GM12878 (cell line): ENCODE data around the gene EDC4. TPM values are rescaled to one million over a fixed set of nuclear protein-coding genes. Genes with fewer than 3 reads are reported as not detected.

Experiments
- ATAC-seq: fragments of 200-7000 bp; cut with Tn5 transposase; 3 replicates; pipeline ENCODE4 v1.9.1; 2020; ENCODE audit warnings: mild to moderate bottlenecking, moderate library complexity
- BruUV-seq: library from RNA; stranded (reverse); fragments of 400-500 nt; replicated peaks from 2 replicates; lab custom pipeline; 2021; lab: Mats Ljungman, UMichigan
- CTCF ChIA-PET: fragments of 300-600 bp; sonication (Branson Sonifier 250); formaldehyde crosslinking; extraction: SDS; loops from one replicate; lab custom pipeline; 2021; ENCODE audit warnings: inconsistent platforms; lab: Yijun Ruan, JAX
- POLR2A ChIA-PET: fragments of 350-600 bp; formaldehyde crosslinking; extraction: SDS; loops from one replicate; lab custom pipeline; 2021; ENCODE audit warnings: inconsistent platforms; lab: Charles Lee
- RAD21 ChIA-PET: fragments of 300-600 bp; sonication (Branson Sonifier 250); formaldehyde crosslinking; loops from one replicate; lab custom pipeline; 2023; ENCODE audit warnings: antibody characterized with exemption; ENCODE audit not compliant: unreplicated experiment; lab: Charles Lee
- SMC1A ChIA-PET: fragments of 300-600 bp; sonication (Branson Sonifier 250); formaldehyde crosslinking; loops from one replicate; lab custom pipeline; 2023; ENCODE audit not compliant: unreplicated experiment, uncharacterized antibody; lab: Charles Lee
- DNase-seq: peaks from one replicate; pipeline ENCODE4 v3.0.0-alpha.2; 2011; ENCODE audit warnings: low read depth, low spot score
- FAIRE-seq: peaks from 3 replicates; lab custom pipeline; 2011; peaks lifted over from hg19 to GRCh38; lab: Jason Lieb, UNC
- H2AFZ ChIP-seq: 2 replicates; pipeline ENCODE4 v1.6.0; 2011; ENCODE audit warnings: low read depth, low read length, control low read depth; ENCODE audit not compliant: control insufficient read depth
- H3K27ac ChIP-seq: 2 replicates; pipeline ENCODE4 v1.5.1; 2011; ENCODE audit warnings: control low read depth; ENCODE audit not compliant: control insufficient read depth, insufficient read depth
- H3K27me3 ChIP-seq, 2 experiments: replicated peaks in 1 of 2; 2 replicates each; pipeline versions ENCODE4 v1.6.0 to v1.6.1; 2011; ENCODE audit warnings: low read length in 1 of 2; ENCODE audit not compliant: control insufficient read depth in 2 of 2, insufficient read depth in 2 of 2
- H3K36me3 ChIP-seq, 2 experiments: 2 replicates each; pipeline ENCODE4 v1.5.1; 2011; ENCODE audit warnings: low read length in 1 of 2; ENCODE audit not compliant: control insufficient read depth in 2 of 2, insufficient read depth in 2 of 2
- H3K4me1 ChIP-seq: 2 replicates; pipeline ENCODE4 v1.6.1; 2011; ENCODE audit warnings: mild to moderate bottlenecking, low read length, moderate library complexity, mixed read lengths; ENCODE audit not compliant: control insufficient read depth, insufficient read depth
- H3K4me2 ChIP-seq: 2 replicates; pipeline ENCODE4 v1.6.0; 2011; ENCODE audit warnings: control low read depth; ENCODE audit not compliant: control insufficient read depth, insufficient read depth
- H3K4me3 ChIP-seq: fragments of 200-600 bp; sonication (generic); 2 replicates; pipeline ENCODE4 v1.5.1; 2016
- H3K79me2 ChIP-seq: 2 replicates; pipeline ENCODE4 v1.6.0; 2011; ENCODE audit warnings: low read length; ENCODE audit not compliant: control insufficient read depth, insufficient read depth
- H3K9ac ChIP-seq: 2 replicates; pipeline ENCODE4 v1.8.0; 2011; ENCODE audit warnings: low read length, control low read depth, mixed read lengths; ENCODE audit not compliant: control insufficient read depth, insufficient read depth
- H3K9me3 ChIP-seq: replicated peaks from 3 replicates; pipeline ENCODE4 v1.5.1; 2011; ENCODE audit warnings: mild to moderate bottlenecking, low read length; ENCODE audit not compliant: control insufficient read depth, insufficient read depth
- H4K20me1 ChIP-seq: 2 replicates; pipeline ENCODE4 v1.6.0; 2011; ENCODE audit not compliant: control insufficient read depth, insufficient read depth
- CBFB ChIP-seq: IDR thresholded peaks from 2 replicates; pipeline ENCODE4 v1.6.1; 2016; ENCODE audit warnings: antibody characterized with exemption, low read depth
- CUX1 ChIP-seq: IDR thresholded peaks from 2 replicates; pipeline ENCODE4 v1.6.1; 2012; ENCODE audit warnings: improper control_type of control experiment, low read depth, low read length; ENCODE audit not compliant: insufficient replicate concordance
- HCFC1 ChIP-seq: fragments of 150-350 bp; IDR thresholded peaks from 2 replicates; pipeline ENCODE4 v1.6.1; 2014; ENCODE audit warnings: low read length
- NBN ChIP-seq: fragments of 450-650 bp; IDR thresholded peaks from 2 replicates; pipeline ENCODE4 v1.6.1; 2016
- NR2C1 ChIP-seq: fragments of 450-650 bp; IDR thresholded peaks from 2 replicates; pipeline ENCODE4 v1.6.1; 2017; ENCODE audit warnings: antibody characterized with exemption, mild to moderate bottlenecking, moderate library complexity
- PAX5 ChIP-seq: IDR thresholded peaks from 2 replicates; pipeline ENCODE4 v1.6.1; 2011; ENCODE audit warnings: low read depth, low read length, borderline replicate concordance
- RAD21 ChIP-seq: IDR thresholded peaks from 2 replicates; pipeline ENCODE4 v1.6.1; 2011; ENCODE audit warnings: mild to moderate bottlenecking, low read depth, low read length, moderate library complexity; ENCODE audit not compliant: insufficient read depth
- WGBS: methylation state at CpG from one replicate; pipeline ENCODE4 v1.1.6; 2016; ENCODE audit warnings: low lambda C conversion rate; ENCODE audit not compliant: insufficient replicate concordance, insufficient coverage; ENCODE audit errors: missing lambda C conversion rate; 5-methylcytosine and 5-hydroxymethylcytosine counted together
- in situ Hi-C: fragments of 300-500 bp; cut with MboI; formaldehyde crosslinking; loops from 9 replicates; pipeline ENCODE4 v1.14.3; 2018; ENCODE audit warnings: mixed read lengths
- intact Hi-C: fragments of 100-400 bp; cut with micrococcal nuclease; formaldehyde crosslinking; loops from one replicate; pipeline ENCODE4 v1.14.2; 2022; ENCODE audit not compliant: unreplicated experiment
- polyA plus RNA-seq, 11 experiments: library from polyadenylated mRNA; depleted of rRNA in 4 of 11; unstranded in 6 of 11; stranded (reverse) in 5 of 11; fragments of >200 nt; fragmentation: Nextera tagmentation in 4 of 11; fragmentation: Illumina TruSeq in 1 of 11; extraction: Ambion mirVana in 4 of 11; extraction: Trizol in 1 of 11; gene quantifications; 1 replicate in 1 of 11; 2 replicates in 10 of 11; pipeline versions ENCODE4 v1.2.1 to v1.2.3, GENCODE V29; 2011 to 2016; ENCODE audit warnings: inconsistent platforms in 2 of 11, missing spikeins in 2 of 11, low read depth in 1 of 11
- total RNA-seq, 4 experiments: library from RNA; depleted of rRNA in 3 of 4; stranded (reverse); fragments of >200 nt in 3 of 4; fragmentation: Illumina TruSeq in 1 of 4; extraction: Trizol in 1 of 4; gene quantifications; 2 replicates each; pipeline versions ENCODE4 v1.2.1 to v1.2.3, GENCODE V29; 2013 to 2021
- TF ChIP-seq, protein P1 (sequence below): fragments of 450-650 bp; IDR thresholded peaks from 2 replicates; pipeline ENCODE4 v1.6.1; 2018; ENCODE audit warnings: borderline replicate concordance, mild to moderate bottlenecking; ENCODE audit not compliant: partially characterized antibody

The EDC4 gene
- total and polyA plus RNA-seq, 10 of the 15 experiments (the other 5 are each of a cell fraction or from before 2014, with no cell fraction given), result 1.2 to 86.0 (median 53.4) TPM

GRCh38 chr16:67923414-67924116 lies 50.7 kb downstream of the EDC4 start:
- BruUV-seq, result no TSS peak
- Histone ChIP-seq H2AFZ (no peak overlapping the region), H3K4me1 (no peaks in the 10 kb centered on the region; the same call in 1 of the 2 replicates), H4K20me1 (no peaks in the 10 kb centered on the region), H3K4me3 (no peak overlapping the region), H3K79me2 (no peaks in the 10 kb centered on the region), H3K4me2 (no peak overlapping the region), H3K36me3 (peaks cover 0 to 8% of the 10 kb centered on the region in 2 experiments; a peak in 2 of 4 replicates), H3K27me3 (no peaks in the 10 kb centered on the region), H3K9ac (no peak overlapping the region), H3K9me3 (no peaks in the 10 kb centered on the region), H3K27ac (no peak overlapping the region)
- FAIRE-seq (no peak), DNase-seq (no peak), ATAC-seq (no peak)
- ChIA-PET RAD21 (no interaction called here), POLR2A (no interaction called here), CTCF (no interaction called here), SMC1A (no interaction called here)
- in situ Hi-C loops, result no loop called here
- 85% methylated on average over 10 of the region's 10 CpGs for WGBS
- intact Hi-C loops, result loop anchor here (10.0 kb wide), 1 partner anchor 399 kb away; the partner anchor contains the start of gene RIPOR1
- TF ChIP-seq NBN, result no peak
- no peak for TF ChIP-seq CUX1
- TF ChIP-seq, protein P1, sequence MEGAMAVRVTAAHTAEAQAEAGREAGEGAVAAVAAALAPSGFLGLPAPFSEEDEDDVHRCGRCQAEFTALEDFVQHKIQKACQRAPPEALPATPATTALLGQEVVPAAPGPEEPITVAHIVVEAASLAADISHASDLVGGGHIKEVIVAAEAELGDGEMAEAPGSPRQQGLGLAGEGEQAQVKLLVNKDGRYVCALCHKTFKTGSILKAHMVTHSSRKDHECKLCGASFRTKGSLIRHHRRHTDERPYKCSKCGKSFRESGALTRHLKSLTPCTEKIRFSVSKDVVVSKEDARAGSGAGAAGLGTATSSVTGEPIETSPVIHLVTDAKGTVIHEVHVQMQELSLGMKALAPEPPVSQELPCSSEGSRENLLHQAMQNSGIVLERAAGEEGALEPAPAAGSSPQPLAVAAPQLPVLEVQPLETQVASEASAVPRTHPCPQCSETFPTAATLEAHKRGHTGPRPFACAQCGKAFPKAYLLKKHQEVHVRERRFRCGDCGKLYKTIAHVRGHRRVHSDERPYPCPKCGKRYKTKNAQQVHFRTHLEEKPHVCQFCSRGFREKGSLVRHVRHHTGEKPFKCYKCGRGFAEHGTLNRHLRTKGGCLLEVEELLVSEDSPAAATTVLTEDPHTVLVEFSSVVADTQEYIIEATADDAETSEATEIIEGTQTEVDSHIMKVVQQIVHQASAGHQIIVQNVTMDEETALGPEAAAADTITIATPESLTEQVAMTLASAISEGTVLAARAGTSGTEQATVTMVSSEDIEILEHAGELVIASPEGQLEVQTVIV, result no peak
- no peak for TF ChIP-seq PAX5
- no peak for TF ChIP-seq HCFC1
- TF ChIP-seq NR2C1, result no peak
- no peak for TF ChIP-seq CBFB
- no peak for TF ChIP-seq RAD21
